T-helper 1 cell treated with Interleukin-12 subunit alpha and Interleukin-12 subunit beta and Interleukin-4 antibody, amounts not matched to agents 30 ng/mL and 1 ng/mL, for 36 hours (primary cell): ENCODE data around the gene LILRA5. TPM values are rescaled to one million over a fixed set of nuclear protein-coding genes. Genes with fewer than 3 reads are reported as not detected.
"Not testable (repeated sequence)": the region's sequence is repeated elsewhere in the genome, so short reads cannot be mapped to it uniquely, and the experiment has no call there.

Source experiments
- intact Hi-C: fragments of 100-400 bp; cut with micrococcal nuclease; formaldehyde crosslinking; loops from one replicate; pipeline ENCODE4 v1.15.1; 2024
- total RNA-seq: library from RNA; stranded (reverse); gene quantifications from 2 replicates; pipeline ENCODE4 v1.2.3, GENCODE V29; 2022

Gene LILRA5
- total RNA-seq, 1 donor from 2014 or later: not detected

DNA sequence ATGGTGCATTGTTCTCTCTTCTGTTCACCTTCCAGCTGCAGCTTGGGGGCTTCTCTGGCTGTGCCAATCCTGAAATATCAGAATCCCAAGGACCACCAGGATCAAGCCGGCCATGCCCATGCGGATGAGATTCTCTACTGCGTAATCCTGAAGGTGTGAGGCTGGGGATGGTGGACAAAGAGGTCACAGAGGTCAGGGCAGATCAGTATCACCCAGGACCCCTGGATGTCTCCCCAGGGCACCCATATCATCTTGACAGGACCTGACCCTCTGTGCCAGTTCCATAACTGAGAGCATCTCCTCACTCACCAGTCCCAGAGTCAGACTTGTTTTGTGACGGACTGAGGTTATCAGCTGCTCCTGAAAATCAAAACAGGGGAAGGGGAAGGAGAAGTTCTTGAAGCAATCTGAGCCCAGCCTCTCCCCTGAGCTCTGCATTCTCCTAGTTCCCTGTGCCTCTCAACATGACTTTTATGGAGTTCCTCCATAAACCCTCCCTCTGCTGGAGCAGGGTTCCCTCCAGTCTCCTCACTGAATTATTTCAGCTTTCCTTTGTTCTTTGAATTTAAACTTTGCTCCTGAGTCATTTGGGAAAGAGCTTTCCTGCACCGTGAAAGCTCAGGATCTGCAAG is 5.5 kb downstream of the LILRA5 start:
- intact Hi-C loops: no loop called here

DNA sequence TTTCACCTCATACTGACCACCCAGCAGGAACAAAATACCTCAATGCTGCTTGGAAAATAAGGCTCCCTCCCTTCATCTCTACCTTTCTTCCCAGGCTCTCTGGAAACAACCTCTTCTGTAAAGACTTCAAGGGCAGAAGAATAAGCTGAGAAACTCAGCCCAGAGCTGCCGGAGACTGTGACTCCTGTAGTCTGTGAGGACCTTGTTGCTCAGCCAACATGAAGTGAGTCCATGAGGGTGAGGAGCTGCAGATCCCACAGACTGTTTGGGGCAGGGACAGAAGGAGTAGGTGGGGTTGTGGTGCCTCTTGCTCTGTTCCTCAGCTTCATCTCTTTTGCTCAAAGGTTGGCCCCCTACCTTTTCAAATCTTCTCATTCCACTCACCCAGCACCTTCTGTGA is 7.8 kb downstream of the LILRA5 start:
- intact Hi-C loops: no loop called here

DNA sequence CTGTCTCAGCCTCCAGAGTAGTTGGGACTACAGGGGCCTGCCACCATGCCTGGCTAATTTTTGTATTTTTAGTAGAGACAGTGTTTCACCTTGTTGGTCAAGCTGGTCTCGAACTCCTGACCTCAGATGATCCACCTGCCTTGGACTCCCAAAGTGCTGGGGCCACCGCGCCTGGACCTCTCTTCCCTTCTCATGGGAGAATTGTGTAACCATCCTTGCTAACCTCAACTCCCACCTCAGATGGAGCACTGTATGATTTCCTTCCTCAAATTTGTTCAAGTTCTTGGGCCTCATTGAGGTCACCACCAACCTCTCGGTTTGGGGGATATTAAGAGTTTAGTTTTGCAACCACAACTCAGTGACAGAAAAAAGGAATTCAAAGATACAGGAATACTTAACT is 10.7 kb downstream of the LILRA5 start:
- intact Hi-C loops: no loop called here

DNA sequence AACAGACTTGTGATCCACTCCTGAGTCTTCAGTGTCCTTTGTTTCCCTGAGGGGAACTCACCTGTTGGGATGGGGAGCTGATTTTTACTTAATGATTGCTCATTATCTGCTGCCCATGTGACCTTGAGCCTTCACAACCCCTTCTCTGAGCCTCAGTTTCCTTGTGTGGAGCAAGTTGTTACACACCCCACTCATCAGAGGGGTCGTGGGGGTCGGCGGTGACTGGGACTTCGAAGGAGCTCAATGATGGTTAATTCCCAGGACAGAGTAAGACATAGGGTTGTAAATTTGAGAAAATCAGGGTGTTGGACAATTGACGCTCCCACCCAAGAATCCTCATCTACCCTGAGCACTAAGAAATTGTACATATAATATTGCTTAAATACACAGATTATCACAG is 13.5 kb downstream of the LILRA5 start:
- intact Hi-C loops: loop anchor here (5.0 kb wide), 1 partner anchor 333 kb away; the partner anchor contains the start of gene LILRB1

DNA sequence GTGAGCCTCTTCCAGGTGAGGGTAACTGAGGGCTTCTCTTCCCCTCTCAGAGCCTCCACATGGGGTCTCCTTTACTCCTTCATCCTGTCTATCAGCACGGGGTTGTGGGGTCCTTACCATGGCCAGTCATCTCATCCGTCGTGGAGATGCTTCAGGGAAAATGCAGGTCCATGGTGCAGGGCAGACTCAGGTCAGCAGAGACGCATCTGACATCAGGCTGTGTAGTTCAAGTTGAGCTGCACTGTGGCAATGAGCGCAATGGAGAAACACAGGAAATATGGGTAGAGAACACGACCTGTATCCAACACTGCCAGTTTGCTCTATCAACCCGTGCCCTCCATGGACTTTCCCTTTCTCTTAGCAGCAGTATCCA is 13.9 kb downstream of the LILRA5 start:
- intact Hi-C loops: loop anchor here (5.0 kb wide), 1 partner anchor 333 kb away; the partner anchor contains the start of gene LILRB1

DNA sequence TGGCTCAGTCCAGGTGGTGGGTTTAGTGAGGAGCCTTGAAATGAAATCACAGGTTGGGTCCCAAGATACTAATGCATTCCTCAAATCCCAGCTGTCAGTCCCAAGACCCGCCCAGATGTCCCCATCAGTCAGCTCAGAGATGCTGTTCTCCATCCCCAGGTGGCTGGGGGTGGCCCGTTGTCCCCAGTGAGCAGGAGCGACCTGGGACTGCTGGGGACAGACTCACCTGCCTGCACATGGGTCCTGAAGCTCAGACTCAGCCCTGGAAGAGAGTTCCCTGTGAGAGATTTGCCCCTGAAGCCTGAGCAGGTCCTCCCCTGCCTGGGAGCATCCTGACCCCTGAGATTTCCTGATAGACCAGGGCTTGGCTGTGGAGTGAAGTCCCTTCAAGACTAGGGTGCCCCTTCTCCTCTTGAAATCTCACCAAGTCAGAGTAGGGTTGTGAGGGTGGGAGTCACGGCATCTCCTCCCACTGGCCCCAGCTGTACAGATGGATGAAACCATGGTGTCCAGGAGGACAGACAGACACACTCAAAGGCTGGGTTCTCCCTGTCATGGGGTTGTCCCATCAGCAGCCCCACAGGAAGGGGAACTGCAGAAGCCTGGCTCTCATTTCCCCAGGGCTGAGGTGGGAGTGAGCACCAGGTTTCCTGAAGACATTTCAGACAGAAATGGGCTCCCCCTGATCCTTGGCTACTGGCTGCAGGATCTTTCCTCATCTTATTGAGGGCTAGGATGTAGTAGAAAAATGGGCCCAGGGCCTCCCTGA is 14.4 kb downstream of the LILRA5 start:
- intact Hi-C loops: loop anchor here (5.0 kb wide), 1 partner anchor 334 kb away; the partner anchor contains the start of gene LILRB1

DNA sequence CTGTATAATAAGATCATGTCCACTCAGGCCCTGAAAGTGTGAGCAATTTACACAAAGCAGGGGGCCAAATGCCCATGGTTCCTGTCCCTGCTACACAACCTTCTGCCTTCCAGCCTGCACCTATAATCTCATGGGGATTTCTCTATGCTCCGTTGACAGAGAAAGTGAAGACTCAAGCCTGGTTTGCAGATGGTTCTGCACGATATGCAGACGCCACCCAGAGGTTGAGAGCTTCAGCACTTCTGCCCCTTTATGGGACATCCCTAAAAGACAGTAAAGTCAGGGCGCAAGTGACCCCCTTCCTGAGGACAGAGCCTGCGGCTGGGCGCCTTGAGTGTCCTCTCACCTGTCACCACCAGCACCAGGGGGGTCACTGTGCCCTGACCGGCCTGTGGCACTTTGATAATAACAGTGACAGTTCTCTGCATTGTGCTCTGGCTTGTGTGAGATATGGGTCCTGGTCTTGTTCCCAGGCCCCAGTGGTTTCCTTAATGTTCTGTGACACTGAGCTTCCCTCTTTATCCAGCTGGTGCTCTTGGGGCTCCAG is 15.1 kb downstream of the LILRA5 start:
- intact Hi-C loops: loop anchor here (5.0 kb wide), 1 partner anchor 334 kb away; the partner anchor contains the start of gene LILRB1

DNA sequence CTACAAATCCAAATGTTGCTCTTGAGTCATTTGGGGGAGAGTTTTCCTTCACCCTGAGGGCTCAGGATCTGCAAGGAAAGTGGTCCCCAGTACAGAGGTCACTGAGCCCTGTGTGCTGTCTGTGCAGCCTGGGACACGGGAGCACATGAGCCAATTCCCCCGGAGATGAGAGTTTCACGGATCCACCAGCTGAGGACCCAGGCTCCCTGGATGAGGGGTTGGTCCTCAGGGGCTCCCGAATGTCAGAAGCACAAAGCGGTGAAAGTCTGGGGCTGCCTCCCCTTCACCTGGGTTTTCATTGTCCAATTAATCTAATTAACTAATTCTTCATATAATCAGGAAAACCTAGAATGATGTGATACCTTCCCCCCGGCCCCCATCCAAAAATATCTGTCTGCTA is 18.4 kb downstream of the LILRA5 start:
- intact Hi-C loops: no loop called here

DNA sequence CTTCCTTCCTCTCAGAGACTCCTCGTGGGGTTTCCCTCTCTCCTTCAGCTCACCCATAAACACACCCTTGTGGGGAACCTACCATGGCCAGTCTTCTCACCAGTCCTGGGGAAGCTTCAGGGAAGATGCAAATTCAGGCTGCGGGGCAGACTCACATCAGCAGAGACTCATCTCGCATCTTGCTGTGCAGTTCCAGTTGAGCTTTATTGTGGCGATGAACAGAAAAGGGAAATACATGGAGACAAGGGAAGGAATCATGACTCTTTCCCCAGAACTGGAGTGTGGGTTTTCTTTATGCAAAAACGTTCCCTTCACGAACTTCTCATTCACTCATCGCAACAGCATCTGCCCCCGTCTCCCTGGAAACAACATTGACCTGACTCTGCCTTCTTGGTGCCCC is 23.8 kb downstream of the LILRA5 start:
- intact Hi-C loops: not testable (repeated sequence)

DNA sequence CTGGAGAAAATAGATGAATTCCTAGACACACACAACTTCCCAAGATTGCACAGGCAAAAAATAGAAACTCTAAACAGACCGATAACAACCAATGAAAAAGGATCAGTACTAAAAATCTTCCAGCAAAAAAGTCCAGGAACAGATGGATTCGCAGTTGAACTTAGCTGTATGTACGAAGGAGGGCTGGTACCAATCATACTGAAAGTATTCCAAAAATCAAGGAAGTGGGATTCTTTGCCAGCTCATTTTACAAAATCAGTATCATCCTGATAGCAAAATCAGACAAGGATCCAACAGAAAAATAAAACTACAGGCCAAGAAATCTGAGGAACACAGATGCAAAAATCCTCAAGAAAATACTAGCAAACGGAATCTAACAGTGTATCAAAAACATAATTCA is 25.5 kb downstream of the LILRA5 start:
- intact Hi-C loops: no loop called here

DNA sequence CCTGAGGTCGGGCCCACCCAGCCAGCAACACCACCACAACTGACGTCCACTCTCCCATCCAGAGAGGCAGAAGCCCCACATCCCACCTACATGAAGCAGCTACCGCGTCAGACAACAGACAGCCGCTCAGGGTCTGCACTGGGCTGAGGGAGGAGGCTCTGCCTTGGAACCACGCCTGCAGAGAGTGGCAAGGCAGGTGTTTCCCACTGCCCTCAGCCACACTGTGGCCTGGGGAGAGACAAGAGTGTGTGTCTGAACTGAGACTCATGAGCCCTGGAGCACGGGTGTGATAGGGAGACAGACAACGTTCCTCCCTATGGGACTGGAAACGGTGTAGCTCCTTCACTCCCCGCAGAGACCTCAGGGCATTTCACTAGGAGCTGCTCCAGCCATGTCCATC is 26.7 kb downstream of the LILRA5 start:
- intact Hi-C loops: not testable (repeated sequence)

DNA sequence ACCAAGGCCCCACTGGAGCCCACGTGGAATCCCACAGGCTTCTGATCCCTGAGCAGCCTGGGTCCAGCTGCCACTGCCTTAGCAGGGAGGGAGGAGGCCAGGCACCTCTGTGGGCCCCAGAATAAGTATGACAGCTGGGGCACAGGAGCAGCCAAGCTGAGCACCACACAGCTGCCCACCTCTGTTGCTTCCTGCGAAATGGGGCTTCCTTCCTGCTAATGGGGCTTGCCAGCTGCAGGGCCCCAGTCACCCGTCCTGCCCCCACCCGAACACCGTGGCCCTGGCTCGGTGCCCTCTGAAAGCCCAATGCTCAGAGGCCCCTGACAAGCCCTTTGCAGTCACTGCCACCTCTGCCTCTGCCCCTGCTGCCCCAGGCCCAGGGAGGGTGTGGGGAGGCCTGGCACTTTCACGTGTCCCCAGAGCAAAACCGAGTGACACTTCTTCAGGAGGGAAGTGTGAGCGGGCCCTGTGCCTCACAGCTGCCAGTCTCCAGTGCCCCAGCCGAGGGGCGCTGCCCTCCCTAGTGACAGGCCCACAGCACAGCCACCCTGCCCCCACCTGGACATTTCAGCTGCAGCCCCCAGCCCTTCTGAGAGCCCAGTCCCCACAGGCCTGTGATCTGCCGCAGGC is 27.4 kb downstream of the LILRA5 start:
- intact Hi-C loops: not testable (repeated sequence)

DNA sequence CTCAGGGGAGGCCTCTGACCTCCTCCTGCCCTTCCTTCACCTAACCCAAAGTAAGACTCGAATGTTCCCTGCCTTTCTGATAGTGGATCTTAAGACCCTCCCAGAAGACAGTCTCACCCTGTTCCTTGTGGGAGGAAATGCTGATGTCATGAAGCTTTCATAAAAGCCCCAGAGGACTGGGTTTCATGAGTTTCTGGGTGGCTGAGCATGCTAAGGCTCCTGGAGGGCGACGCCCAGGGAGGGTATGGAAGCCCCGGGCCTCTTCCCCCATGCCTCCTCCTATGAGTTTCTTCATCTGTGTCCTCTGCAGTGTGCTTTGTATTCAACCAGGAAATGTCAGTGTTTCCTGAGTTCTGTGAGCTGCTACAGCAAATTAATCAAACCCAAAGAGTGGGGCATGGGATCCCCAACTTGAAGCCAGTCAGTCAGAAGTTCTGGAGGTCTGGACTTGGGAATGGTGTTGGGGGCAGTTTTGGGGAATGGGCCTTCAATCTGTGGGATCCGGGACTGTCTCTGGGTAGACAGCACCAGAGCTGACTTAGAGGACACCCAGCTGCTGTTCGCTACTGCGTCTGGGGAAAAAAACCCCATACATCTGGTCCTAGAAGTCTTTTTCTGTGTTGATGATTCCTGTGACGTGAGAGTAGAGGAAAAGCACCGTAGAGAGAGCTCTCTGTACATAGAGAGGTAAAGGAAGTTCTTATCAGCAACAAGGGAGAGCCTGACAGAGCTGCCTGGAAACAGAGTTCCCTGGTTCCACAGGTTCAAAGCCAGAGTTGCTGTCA is 30.1 kb downstream of the LILRA5 start:
- intact Hi-C loops: no loop called here

DNA sequence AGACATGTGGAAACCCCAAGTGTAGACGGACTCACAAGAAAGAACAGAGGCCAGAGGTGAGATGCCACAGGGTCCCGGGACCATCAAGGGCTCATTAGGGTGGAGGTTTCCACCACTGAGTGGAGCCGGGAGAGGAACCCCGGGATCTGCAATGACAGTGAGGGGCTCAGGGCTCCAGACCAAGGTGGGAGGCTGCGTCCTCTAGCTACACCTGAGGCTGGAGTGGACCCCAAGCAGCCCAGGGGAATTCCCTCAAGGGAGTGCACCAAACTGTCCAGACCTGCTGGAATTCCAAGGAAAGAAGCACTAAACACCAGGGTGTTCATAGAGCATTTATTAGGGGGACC is 31.3 kb downstream of the LILRA5 start:
- intact Hi-C loops: not testable (repeated sequence)

DNA sequence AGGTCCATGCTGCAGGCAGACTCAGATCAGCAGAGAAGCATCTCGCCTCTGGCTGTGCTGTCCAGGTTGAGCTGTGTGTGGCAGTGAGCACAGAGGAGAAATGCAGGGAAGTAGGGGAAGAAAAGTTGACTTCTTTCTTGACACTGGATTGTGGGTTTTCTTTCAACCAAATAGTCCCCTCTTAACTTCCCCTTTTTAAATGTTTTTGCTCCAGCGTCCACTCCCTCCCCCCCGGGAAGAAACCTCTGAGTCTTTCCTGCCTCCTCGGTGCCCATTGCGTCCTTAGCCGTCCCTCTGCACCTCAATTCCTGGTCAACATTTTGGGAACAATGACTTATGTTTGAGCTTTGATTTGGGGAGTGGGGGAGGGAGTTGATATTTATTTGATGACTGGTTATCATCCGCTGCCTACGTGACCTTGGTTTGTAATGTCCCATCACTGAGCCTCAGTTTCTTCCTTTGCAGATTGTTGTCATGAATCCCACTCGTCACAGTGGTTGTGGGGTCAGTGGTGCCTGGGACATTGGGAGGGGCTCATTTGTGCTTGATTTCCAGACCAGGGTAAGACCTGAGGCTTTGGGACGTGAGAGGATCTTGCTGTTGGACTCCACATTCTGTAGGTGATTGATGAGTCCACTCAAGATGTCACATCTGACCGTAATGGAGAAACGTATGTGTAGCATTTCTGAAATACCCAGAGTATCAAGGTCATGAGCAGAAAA is 31.8 kb downstream of the LILRA5 start, which contains the start of gene LILRB2:
LILRB2 (minus strand) TSS at position 104 of the 722 bp plus-strand sequence. CDS start 614 bp downstream, outside the sequence.
- intact Hi-C loops: no loop called here

DNA sequence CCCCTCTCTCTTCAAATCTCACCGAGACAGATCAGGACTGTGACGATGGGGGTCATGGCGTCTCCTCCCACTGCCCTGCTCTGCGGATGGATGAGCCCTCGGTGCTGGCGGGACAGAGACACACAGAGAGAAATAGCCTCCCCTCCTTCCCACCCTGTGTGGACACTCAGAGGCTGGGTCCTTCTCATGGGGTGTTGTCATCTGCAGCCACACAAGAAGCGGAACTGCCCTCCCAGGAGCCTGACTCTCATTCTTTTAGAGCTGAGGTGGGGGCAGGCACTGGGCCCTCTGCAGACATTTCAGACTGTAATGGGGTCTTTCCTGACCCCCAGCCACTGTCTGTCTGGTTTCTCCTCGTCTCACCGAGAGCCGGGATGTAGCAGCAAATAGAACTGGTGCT is 32.5 kb downstream of the LILRA5 start:
- intact Hi-C loops: not testable (repeated sequence)

DNA sequence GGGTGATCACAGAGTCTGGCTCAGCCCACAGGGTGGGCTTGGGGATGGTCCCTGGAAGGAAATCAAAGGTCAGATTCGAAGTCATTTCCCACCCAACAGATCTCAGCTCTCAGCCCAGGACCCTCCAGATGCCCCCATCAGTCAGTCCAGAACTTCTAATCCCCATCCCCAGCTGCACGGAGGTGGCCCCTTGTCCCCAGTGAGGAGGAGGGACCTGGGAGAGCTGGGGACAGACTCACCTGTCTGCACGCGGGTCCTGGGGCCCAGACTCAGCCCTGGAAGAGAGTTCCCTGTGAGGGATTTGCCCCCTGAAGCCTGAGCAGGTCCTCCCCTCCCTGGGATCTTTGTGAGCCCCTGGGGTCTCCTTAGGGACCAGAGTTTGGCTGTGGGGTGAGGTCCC is 32.9 kb downstream of the LILRA5 start:
- intact Hi-C loops: not testable (repeated sequence)

DNA sequence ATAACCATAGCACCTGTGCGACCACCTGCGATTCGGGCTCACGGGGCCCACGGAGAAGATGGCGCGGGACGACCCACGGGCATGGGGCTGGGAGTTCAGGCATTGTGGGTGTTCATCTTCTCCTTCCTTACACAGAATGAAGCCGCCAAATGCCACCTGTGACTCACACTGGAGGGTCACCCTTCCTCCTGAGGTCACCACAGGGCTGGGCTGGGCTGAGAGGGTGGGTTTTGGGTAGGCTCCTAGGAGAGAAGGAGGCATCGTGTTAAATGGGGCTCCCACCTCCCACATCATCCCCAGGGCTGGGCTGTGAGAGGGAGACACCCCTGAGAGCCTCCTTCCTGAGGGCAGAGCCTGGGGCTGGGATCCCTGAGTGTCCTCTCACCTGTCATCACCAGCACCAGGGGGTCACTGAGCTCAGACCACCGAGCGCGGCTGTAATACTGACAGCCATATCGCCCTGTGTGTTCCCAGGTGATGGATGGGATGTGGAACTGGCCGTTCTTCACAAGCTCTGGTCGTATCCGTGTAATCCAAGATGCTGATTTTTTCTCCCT is 33.5 kb downstream of the LILRA5 start:
- intact Hi-C loops: no loop called here

DNA sequence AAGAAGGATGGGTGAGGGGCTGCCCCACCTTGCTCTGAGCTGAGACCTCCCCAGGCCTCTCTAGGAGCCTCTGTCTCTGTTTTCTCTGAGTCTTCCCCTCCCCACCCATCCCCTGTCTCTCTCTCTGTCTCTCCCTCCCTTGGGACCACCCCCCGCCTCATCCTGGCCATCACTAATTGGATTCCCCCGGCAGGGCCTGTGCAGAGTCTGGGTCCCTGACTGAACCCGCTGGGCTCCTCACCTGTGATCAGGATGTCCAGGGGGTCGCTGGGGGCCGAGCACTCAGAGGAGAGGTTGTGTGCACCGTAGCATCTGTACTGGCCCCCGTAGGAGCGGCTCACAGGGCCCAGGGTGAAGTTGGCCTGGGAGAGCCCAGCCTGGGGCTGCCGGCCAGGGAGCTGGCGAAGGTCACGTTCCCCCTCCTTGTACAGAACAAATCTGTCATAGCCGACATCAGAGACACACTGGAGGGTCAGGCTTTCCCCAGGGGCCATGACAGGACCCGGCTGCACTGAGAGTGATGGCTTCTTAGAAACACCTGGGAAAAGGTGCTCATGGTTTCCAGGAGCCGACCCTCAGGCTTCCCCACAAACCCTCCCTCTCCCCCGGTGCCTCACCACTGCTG is 34.3 kb downstream of the LILRA5 start:
- intact Hi-C loops: not testable (repeated sequence)

DNA sequence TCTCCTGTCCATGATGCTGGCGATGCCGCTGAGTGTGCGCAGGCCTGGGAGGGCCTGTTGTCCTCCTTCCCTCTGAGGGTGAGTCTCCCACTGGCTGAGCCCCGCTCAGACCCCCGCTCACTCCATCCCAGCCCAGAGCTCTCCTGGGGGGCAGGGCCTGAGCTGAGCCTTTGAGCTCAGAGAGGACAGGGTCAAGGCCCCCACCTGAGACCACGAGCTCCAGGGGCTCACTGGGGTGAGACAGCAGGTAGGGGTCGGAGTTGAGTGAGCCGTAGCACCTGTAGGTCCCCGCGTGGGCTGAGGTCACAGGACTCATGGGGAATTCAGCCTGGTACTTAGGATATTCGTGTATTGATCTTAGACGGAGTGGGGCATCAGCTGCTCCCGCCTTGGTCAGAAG is 34.9 kb downstream of the LILRA5 start:
- intact Hi-C loops: not testable (repeated sequence)
